ENCODE measurements around the gene RSU1. TPM values are rescaled to one million over a fixed set of nuclear protein-coding genes. Genes with fewer than 3 reads are reported as not detected.
A peak's percentile ranks its signal among the peaks of the same experiment; 100 is the strongest.

RSU1 gene
- total RNA-seq, 1 donor from 2014 or later: 39.2 TPM

GRCh38 chr10:16814012-16814411, 3.2 kb downstream of the RSU1 start:
- Histone ChIP-seq H3K4me3 (no peak overlapping the region), H3K27me3 (ENCODE audit: low read depth) (no peaks in the 10 kb centered on the region), H3K27ac (replicated peaks) (no peak overlapping the region), H3K4me1 (peaks cover 74% of the 10 kb centered on the region), H3K36me3 (no peaks in the 10 kb centered on the region), H3K9me3 (replicated peaks) (no peaks in the 10 kb centered on the region)
- intact Hi-C loops (cut with micrococcal nuclease): no loop called here
- no peak for TF ChIP-seq CTCF (IDR thresholded peaks at IDR 0.05; ENCODE audit: borderline replicate concordance)
- DNase-seq: no peak

DNA sequence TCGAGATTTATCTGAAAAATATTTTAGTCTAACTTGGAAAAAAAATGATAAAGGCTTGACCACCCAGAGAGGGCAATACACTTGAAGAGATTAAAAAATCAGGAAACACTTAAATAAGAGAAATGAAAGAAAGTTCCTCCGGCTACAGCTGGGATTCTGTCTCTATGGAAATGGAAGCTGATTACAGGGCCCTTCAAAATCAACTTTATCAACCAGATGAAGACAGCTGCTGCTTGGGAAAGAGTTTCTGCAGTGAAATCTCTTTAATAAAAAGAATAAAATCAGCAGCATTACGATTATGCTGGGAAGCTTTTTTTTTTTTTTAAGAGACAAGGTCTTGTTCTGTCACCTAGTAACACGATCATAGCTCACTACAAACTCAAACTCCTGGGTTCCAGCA, 4.5 kb downstream of the RSU1 start:
- no peaks in the 10 kb centered on the region for H3K27me3 ChIP-seq (ENCODE audit: low read depth)
- DNase-seq: no peak
- no peaks in the 10 kb centered on the region for H3K9me3 ChIP-seq (replicated peaks)
- H3K4me3 ChIP-seq: no peak overlapping the region
- H3K27ac ChIP-seq (replicated peaks): peak overlapping the region; percentile 62
- peaks cover 70% of the 10 kb centered on the region for H3K4me1 ChIP-seq
- TF ChIP-seq CTCF (IDR thresholded peaks at IDR 0.05; ENCODE audit: borderline replicate concordance): no peak
- intact Hi-C loops (cut with micrococcal nuclease): no loop called here
- H3K36me3 ChIP-seq: no peaks in the 10 kb centered on the region

DNA sequence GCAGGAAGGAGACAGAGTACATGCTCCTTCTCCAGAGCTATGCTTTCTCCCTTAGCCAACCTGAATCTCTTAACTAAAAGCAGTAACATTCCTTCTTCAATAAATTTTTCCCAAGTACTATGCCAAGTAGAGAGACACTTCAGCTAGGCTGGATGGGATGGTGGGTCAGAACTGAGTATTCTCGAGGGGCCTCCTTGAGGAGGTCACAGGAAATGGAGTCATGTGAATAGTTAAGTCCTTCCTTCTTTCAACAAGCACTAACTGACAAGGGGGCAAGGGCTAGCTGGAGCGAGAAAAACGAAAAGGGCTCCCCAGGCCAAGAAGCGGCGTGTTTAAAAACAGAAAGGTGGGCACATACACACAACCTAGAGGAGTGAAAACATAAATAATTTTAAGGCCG, 5.5 kb downstream of the RSU1 start:
- no peak for TF ChIP-seq CTCF (IDR thresholded peaks at IDR 0.05; ENCODE audit: borderline replicate concordance)
- intact Hi-C loops (cut with micrococcal nuclease): no loop called here
- Histone ChIP-seq H3K4me3 (no peak overlapping the region), H3K27ac (replicated peaks) (peak overlapping the region; percentile 62), H3K36me3 (no peaks in the 10 kb centered on the region), H3K27me3 (ENCODE audit: low read depth) (no peaks in the 10 kb centered on the region), H3K9me3 (replicated peaks) (no peaks in the 10 kb centered on the region), H3K4me1 (peaks cover 66% of the 10 kb centered on the region)
- DNase-seq: no peak

GRCh38 chr10:16811292-16811691, 5.9 kb downstream of the RSU1 start:
- no peak for TF ChIP-seq CTCF (IDR thresholded peaks at IDR 0.05; ENCODE audit: borderline replicate concordance)
- intact Hi-C loops (cut with micrococcal nuclease): no loop called here
- Histone ChIP-seq H3K36me3 (no peaks in the 10 kb centered on the region), H3K4me1 (peaks cover 61% of the 10 kb centered on the region), H3K27me3 (ENCODE audit: low read depth) (no peaks in the 10 kb centered on the region), H3K4me3 (no peak overlapping the region), H3K9me3 (replicated peaks) (no peaks in the 10 kb centered on the region), H3K27ac (replicated peaks) (peak overlapping the region; percentile 62)
- DNase-seq: no peak

GRCh38 chr10:16809074-16809718, 8.0 kb downstream of the RSU1 start:
- H3K27me3 ChIP-seq (ENCODE audit: low read depth): no peaks in the 10 kb centered on the region
- intact Hi-C loops (cut with micrococcal nuclease): no loop called here
- peaks cover 47% of the 10 kb centered on the region for H3K4me1 ChIP-seq
- H3K4me3 ChIP-seq: no peak overlapping the region
- DNase-seq: peak; percentile 32
- no peaks in the 10 kb centered on the region for H3K9me3 ChIP-seq (replicated peaks)
- TF ChIP-seq CTCF (IDR thresholded peaks at IDR 0.05; ENCODE audit: borderline replicate concordance): peak; percentile 73
- no peaks in the 10 kb centered on the region for H3K36me3 ChIP-seq
- no peak overlapping the region for H3K27ac ChIP-seq (replicated peaks)
